GM18909 (cell line): Measurements from ENCODE around the gene MKKS.

ENCODE experiments used
- ATAC-seq: cut with Tn5 transposase; IDR thresholded peaks from one replicate; pipeline ENCODE4 v1.9.1; 2021; ENCODE audit warnings: mild to moderate bottlenecking; ENCODE audit not compliant: unreplicated experiment, poor library complexity

MKKS gene

GRCh38 chr20:10374036-10374435, 60.0 kb downstream of the MKKS start:
- no peak for ATAC-seq

DNA sequence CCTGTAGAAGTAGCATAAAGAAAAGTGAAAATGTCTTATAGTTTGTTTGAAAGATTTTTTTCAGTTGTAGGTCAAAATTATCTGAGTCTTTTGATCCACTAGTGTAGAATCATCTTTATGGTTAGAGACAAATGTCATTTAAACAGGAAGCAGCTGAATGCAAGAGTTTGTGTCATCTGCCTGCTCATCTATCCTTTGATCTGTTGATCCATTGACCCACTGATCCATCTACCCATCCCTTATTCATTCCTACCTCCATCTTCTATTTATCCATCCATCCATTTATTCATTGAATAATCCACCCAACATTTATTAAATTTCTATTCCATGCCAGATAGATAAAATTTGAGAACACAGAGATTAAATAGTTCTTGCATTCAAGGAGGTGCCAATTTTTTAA, 62.6 kb downstream of the MKKS start:
- no peak for ATAC-seq

GRCh38 chr20:10370091-10370887, 63.7 kb downstream of the MKKS start:
- no peak for ATAC-seq

DNA sequence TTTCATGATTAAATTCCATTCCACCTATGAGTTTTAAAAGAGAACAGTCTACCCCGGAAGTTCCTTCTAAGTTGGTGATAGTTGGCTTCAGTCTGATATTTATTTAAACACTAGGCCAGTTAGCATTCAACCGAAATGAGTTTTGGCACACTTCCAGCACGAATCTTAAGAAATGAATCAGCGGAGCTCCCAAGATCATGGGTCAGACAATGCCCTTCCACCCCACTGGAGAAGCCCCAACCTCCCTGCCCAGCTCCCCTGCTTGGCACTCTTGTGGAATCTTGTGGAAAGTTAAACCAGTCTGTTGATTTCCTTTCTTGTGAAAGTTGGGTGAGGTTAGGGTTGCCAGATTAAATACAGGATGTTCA, 64.3 kb downstream of the MKKS start:
- ATAC-seq = no peak

- no peak for ATAC-seq
Measured at GRCh38 chr20:10368702-10369041, 65.3 kb downstream of the MKKS start.

GRCh38 chr20:10367943-10368701, 65.9 kb downstream of the MKKS start:
- ATAC-seq = no peak

DNA sequence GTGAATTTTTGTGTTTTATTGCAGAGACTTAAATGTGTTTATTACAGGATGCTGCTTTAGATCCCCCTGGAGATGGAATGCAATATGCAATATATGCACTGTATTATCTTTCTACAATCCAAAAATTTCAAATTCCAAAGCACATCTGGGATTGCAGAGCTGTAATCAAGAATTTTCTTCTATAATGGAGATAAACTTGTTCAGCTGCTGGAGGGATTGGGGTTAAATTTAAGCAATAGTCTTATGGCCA, 66.4 kb downstream of the MKKS start:
- no peak for ATAC-seq

DNA sequence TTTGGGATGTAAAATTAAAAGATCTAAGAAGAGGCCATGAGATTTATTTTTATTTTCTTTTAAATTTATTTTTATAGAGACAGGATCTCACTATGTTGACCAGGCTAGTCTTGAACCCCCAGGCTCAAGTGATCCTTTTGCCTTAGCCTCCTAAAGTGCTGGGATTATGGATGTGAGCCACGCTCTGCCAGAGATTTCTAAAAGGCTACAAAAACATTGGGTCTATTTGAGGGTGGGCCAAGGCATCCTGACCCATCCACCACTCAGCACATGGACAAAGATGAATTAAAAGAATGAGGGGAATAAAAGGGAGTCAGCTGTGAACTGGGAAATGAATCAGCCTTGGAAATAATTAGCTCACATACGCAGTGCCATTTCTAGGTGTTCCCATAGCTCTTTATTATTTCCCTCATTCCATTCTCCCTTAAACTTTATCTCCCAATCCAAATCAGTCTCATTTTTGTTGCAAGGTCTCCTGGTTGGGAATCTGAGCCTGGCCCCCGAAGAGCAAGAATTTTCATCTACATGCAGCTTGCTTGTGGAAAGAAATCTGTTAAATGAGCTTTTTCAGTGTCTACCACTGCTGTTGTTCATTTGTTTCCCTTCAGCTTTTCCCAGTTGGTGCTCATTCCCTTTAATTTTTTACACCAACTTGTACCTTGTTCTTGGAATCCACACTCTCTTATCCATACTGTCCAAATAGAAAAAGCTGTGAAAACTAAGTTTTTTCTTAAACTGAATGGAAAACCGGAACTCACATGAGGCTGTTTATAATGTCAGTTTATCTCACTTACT, 66.9 kb downstream of the MKKS start:
- no peak for ATAC-seq

- ATAC-seq = peak; percentile 81
Measured at GRCh38 chr20:10362674-10363073, 71.3 kb downstream of the MKKS start.

GRCh38 chr20:10360878-10361277, 73.1 kb downstream of the MKKS start:
- no peak for ATAC-seq

DNA sequence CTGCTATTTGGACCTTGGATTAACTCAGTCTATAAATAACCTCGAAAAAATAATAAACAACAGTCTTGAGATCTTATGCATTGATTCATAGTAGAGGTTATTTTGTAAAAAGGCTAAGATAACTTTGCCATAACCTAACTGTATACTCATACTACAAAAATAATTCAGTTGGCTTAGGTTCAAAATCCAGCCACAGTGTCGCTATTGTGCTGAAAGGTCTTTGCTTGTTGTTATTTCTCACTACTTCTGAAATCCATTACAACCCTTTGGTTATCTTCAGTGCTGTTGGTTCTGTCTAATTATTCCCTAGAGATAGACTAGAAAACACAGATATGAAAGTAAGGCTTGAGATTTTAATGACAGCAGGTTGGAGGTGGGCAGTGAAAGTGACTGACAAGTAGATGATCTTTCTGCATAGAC, 74.4 kb downstream of the MKKS start:
- peak; percentile 45 for ATAC-seq

- ATAC-seq = no peak
Measured at GRCh38 chr20:10357974-10358373, 76.0 kb downstream of the MKKS start.

DNA sequence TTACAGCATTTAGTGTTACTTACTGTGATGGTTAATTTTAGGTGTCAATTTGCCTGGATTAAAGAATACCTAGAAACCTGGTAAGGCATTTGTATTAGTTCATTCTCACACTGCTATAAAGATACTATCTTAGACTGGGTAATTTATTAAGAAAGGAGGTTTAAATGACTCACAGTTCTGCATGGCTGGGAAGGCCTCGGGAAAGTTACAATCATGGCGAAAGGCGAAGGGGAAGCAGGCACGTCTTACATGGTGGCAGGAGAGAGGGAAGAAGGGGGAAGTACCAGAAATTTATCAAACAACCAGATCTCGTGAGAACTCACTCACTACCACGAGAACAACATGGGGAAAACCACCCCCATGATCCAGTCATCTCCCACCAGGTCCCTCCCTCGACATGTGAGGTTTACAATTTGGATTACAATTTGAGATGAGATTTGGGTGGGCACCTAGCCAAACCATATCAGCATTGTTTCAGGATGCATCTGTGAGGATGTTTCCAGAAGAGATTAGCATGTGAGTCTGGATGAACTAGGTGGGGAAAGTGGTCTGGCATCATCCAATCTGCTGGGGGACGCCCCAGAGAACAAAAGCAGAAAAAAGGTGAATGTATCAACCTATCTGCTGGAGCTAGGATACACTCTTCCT, 76.8 kb downstream of the MKKS start:
- ATAC-seq = no peak

- no peak for ATAC-seq
Measured at GRCh38 chr20:10356628-10357027, 77.4 kb downstream of the MKKS start.

DNA sequence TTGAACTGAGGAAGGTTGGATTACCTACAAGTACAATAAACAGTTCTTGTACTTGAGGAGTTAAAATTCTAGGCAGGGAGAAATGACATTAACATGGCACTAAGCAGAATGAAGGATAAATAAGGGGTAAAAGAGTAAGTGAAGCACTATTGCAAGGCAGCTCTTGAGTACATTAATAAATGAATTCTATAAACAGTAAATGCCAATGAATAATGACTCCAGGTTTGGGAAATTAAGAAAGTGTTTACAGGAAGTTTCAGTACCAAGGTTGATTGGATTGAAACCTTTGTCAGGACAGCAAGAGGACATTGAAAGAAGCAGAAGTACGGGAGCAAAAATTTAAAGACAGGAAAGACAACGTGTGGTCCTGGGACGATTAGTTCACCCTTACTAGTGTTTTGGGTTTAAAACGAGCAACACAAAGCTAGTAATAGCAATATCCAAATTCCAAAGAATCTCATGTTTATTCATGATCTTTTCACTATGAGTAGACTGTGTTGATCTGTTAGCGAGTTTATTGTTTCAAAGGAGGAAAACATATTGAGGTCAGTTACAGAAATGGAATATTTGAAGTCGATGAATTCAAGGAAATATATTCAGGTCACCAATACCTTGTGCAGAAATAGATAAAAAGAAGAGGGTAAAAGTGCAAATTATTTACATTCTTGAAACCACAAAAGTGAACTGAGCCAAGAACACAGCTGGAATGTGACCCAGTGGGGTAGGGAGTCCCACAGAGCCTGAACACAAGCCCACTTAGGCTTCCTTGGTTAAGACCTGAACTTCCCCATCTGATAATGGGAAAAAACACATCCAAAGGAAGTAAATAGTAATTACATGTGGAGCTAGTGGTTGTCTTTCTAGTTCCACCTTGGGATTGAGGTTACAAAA, 80.8 kb downstream of the MKKS start:
- no peak for ATAC-seq
